Testis (tissue), 2 donors: ENCODE results near the gene SCUBE3.

Experiments
- POLR2A ChIP-seq: fragments of 450-650 bp; IDR thresholded peaks from one replicate; pipeline ENCODE4 v1.6.1; 2017; ENCODE audit warnings: antibody characterized with exemption, mild to moderate bottlenecking, moderate library complexity
- TF ChIP-seq, protein P1 (sequence below), 3 experiments: fragments of 450-650 bp in 2 of 3; fragments of 200-600 bp in 1 of 3; sonication (generic) in 1 of 3; IDR thresholded peaks; one replicate each; pipeline ENCODE4 v1.5.1; 2016 to 2019; ENCODE audit warnings: antibody characterized with exemption in 3 of 3, mild to moderate bottlenecking in 2 of 3, moderate library complexity in 1 of 3

DNA sequence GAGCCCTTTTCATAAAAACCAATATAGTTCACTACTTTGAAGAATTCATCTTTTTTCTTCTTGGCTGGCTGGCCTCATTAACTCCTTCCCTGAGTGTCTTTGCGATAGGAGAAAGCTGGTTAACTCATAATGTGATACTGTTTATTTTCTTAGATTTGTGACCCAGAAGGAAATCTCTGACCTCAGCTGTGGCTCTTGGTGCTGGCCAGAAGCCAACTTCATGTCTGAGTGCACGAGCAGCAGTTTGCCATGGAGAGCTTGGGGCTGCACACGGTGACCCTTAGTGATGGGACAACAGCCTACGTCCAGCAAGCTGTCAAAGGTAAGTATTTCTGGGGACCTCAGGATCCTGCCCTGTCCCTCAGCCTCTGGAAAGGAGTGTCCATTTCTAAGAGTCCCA, 67.1 kb downstream of the SCUBE3 start:
- no peak for TF ChIP-seq POLR2A
- TF ChIP-seq, protein P1, sequence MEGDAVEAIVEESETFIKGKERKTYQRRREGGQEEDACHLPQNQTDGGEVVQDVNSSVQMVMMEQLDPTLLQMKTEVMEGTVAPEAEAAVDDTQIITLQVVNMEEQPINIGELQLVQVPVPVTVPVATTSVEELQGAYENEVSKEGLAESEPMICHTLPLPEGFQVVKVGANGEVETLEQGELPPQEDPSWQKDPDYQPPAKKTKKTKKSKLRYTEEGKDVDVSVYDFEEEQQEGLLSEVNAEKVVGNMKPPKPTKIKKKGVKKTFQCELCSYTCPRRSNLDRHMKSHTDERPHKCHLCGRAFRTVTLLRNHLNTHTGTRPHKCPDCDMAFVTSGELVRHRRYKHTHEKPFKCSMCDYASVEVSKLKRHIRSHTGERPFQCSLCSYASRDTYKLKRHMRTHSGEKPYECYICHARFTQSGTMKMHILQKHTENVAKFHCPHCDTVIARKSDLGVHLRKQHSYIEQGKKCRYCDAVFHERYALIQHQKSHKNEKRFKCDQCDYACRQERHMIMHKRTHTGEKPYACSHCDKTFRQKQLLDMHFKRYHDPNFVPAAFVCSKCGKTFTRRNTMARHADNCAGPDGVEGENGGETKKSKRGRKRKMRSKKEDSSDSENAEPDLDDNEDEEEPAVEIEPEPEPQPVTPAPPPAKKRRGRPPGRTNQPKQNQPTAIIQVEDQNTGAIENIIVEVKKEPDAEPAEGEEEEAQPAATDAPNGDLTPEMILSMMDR (IDR thresholded peaks at IDR 0.05): no peak
